ENCODE results near the gene SHC2.

The SHC2 gene

DNA sequence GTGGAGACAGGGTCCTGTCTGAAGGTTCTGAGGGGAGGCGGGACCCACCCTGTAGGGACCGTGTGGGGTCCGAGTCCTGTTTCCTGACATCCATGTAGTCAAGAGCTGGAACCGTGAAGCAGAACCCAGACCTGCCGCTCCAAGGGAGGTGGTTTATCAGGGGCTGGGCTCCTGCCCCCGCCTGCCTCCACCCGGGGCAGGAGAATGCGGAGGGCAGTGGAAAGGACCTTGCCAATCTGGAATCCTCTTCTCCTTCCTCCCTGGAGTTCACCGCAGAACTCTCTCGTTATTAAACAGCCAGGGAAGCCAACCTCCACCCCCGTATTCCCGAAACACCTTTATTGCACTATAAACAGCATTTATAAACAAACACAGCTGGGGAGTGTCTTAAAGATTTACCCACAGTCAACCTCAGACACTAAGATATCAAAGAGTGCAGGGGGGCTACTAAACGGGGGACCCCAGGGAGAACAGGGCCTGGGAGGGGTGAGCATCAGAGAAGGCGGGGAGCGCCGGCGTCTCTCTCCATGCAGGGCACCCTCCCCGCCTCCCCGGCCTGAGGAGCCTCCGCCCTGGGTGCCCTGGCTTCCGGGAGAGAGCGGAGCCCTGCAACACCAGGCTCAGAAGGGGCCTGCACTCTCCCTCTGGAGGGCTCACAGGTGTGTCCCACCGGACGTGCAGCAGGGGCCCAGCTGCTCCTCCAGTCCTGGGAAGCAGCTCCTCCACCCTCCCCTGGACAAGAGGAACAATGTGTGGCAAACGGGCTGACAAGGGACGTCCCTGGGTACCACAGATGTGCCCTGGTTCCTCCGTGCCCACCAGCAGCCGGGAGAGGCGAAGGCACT is 55.5 kb downstream of the SHC2 start:
- H3K4me3 ChIP-seq (ENCODE audit: low read depth, low read length): no peak overlapping the region
- TF ChIP-seq, protein P1, sequence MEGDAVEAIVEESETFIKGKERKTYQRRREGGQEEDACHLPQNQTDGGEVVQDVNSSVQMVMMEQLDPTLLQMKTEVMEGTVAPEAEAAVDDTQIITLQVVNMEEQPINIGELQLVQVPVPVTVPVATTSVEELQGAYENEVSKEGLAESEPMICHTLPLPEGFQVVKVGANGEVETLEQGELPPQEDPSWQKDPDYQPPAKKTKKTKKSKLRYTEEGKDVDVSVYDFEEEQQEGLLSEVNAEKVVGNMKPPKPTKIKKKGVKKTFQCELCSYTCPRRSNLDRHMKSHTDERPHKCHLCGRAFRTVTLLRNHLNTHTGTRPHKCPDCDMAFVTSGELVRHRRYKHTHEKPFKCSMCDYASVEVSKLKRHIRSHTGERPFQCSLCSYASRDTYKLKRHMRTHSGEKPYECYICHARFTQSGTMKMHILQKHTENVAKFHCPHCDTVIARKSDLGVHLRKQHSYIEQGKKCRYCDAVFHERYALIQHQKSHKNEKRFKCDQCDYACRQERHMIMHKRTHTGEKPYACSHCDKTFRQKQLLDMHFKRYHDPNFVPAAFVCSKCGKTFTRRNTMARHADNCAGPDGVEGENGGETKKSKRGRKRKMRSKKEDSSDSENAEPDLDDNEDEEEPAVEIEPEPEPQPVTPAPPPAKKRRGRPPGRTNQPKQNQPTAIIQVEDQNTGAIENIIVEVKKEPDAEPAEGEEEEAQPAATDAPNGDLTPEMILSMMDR (IDR thresholded peaks at IDR 0.05; ENCODE audit: borderline replicate concordance, insufficient read depth, low read depth, low read length): no peak

DNA sequence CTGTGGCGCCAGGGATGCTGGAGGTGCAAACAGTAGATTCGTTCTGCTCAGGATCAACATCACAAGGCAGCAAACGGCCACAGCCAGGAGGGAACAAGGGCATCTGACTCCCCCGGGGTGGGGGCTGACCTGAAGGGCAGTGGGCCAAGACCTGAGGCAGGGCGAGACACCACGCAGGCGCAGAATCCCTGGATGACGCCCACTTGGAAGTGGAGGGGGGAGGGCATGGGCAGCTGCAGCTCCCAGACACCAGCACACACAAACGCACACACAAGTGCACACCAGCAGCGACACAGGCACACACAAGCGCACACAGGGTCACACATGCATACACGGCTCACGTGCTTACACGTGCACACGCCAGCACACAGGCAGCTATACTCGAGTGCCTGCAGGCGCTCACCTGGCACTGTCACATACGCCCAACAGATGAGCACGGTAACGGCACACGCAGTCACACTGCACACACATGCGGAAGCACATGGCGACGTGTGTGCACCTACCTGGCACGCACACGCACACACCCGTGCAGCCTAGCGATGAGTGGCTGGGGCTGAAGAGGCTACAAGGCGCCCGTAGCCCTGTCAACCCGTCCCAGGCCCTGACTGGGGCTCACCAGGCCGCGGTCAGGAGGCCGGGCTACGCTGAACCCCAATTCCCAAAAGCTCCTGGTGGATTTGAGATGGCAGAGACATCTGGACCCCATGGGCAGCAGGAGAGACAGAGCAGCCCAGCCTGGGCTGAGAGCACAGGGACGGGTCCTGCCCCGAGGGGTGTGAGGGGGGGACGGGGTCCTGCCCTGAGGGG is 57.4 kb downstream of the SHC2 start:
- no peak overlapping the region for H3K4me3 ChIP-seq (ENCODE audit: low read depth, low read length)
- TF ChIP-seq, protein P1 (IDR thresholded peaks at IDR 0.05; ENCODE audit: borderline replicate concordance, insufficient read depth, low read depth, low read length): no peak

DNA sequence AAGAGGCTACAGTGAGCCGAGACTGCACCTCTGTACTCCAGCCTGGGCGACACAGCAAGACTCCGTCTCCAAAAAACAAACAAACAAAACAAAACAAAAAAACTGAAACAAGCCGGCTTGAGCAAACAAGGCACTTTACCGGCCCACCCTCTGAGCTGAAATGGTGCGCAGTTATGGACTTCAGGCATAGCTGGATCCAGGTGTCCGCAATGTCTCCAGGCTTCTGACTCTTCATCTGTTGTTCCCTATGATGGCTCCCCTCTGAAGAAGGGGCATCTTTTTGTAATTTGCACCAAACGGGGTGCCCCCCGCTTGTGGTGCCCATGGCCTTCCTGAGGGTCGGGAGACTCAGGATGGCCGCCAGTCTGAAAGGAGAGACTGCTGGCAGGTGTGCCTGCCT is 58.0 kb downstream of the SHC2 start:
- TF ChIP-seq, protein P1 (IDR thresholded peaks at IDR 0.05; ENCODE audit: borderline replicate concordance, insufficient read depth, low read depth, low read length): no peak

DNA sequence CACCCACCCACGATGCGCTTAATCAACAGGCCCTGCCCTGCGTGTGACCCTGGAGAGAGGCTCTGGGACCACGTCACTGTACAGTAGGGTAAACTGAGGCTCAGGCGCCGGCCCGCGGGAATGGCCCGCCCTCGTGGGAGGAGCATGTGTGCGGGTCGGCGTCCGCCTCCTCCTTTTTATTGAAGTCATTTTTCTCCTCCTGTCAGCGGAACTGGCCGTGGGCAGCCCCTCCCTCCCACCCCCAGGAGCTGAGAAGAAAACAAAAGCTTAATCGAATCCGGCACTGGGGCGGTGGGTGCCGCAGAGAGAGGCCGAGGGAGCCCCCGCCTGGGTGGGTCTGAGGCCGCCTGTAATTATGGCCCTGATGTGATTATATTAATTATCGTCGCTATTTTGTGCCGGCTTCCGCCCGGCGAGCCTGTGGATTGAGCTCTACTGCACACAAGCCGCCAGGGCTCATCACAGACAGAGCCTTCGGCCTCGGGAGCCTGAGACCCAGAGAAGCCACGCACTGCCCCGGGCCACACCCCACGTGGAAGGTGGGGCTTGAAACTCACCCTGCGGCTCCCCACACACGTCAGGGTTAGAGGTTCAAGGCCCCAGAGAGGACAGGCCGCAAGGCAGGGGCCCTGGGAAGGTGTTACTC is 58.8 kb downstream of the SHC2 start:
- TF ChIP-seq, protein P1 (IDR thresholded peaks at IDR 0.05; ENCODE audit: borderline replicate concordance, insufficient read depth, low read depth, low read length): no peak
- no peak overlapping the region for H3K4me3 ChIP-seq (ENCODE audit: low read depth, low read length)

More for the DNA sequence above, 58.0 kb downstream of the SHC2 start:
- H3K4me3 ChIP-seq (ENCODE audit: low read depth, low read length): no peak overlapping the region

DNA sequence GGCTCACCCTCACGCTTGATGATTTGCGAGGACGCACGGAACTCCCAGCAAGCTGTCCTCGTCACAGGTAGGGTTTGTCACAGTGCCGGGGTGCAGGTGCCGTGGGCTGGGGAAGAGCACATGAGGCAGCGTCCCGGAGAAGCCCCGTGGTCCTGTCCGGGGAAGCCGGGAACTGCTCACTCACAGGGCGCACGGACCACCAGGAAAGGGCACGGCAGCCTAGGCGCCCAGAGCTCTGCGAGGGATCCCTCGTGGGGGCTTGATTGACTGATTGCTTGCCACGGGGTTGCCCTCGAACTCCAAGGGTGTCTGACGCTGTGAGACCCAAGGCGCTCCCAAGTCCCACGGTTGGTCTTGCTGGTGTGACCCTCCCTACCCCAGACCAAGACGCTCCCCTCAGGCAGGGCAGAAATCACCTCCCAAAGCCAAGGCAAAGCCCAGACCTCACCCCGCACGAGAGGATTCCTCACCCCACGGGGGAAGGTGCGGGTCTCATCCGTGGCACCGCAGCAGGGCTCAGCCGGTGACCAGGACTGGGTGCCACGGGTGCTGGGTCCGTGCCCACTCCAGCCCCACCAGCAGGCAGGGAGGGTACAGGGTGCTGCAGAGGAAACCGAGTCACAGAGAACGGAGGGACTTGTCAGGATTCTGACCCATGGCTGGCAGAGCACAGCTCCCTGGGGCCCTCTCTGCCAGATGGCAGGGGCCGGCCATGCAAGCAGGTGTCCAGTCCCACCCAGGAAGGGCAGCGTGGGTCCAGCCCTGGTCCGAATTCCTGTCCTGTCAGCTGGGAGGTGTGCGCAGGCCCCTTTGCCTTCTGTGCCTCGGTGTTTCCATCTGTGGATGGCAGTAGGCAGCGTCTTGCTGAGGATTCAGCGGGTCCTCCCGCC is 59.6 kb downstream of the SHC2 start:
- H3K4me3 ChIP-seq (ENCODE audit: low read depth, low read length): no peak overlapping the region
- TF ChIP-seq, protein P1 (IDR thresholded peaks at IDR 0.05; ENCODE audit: borderline replicate concordance, insufficient read depth, low read depth, low read length): no peak

DNA sequence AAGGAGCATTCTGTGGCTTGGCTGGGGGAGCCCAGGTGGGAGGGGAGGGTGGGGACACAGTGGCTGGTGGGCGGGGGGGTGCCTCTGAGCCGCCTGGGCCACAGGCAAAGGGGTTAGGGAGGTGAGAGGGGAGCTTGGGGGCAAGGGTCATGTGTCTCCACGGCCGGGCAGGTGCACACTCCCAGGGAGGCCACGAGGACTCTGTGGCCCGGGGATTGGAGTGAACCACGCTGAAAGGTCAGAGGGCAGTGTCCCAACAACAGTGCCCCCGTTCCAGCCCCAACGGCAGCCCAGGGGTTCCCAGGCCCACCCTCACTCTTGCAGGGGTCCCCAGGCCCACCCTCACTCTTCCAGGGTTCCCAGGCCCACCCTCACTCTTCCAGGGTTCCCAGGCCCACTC is 61.5 kb downstream of the SHC2 start:
- TF ChIP-seq, protein P1 (IDR thresholded peaks at IDR 0.05; ENCODE audit: borderline replicate concordance, insufficient read depth, low read depth, low read length): no peak
- H3K4me3 ChIP-seq (ENCODE audit: low read depth, low read length): no peak overlapping the region

Measured in GM12875 (cell line).